HEK293 (cell line): ENCODE measurements around the gene AIFM3.

ENCODE experiments used
- CTCF ChIA-PET: fragments of 350-600 bp; formaldehyde crosslinking; extraction: SDS; loops from one replicate; lab custom pipeline; 2021; ENCODE audit warnings: antibody characterized with exemption; lab: Yijun Ruan, JAX
- POLR2A ChIA-PET: fragments of 300-600 bp; formaldehyde crosslinking; extraction: SDS; loops from one replicate; lab custom pipeline; 2020; ENCODE audit warnings: antibody characterized with exemption, inconsistent platforms; lab: Yijun Ruan, JAX
- H3K27ac ChIP-seq: fragments of 200-500 bp; sonication (Bioruptor generic); 2 replicates; pipeline ENCODE4 v1.5.1; 2014; ENCODE audit warnings: low read depth, low read length, control low read depth, inconsistent platforms; ENCODE audit errors: extremely low read depth
- H3K36me3 ChIP-seq, 2 experiments: fragments of 200-500 bp in 1 of 2; sonication (Bioruptor generic) in 1 of 2; 1 replicate in 1 of 2; 2 replicates in 1 of 2; pipeline ENCODE4 v1.5.1; 2014 to 2017; ENCODE audit warnings: inconsistent platforms in 2 of 2, low read length in 2 of 2; ENCODE audit not compliant: control insufficient read depth in 2 of 2, insufficient read depth in 1 of 2
- H3K4me1 ChIP-seq: fragments of 200-500 bp; sonication (Bioruptor generic); 2 replicates; pipeline ENCODE4 v1.5.1; 2014; ENCODE audit warnings: mild to moderate bottlenecking, low read length, inconsistent platforms; ENCODE audit not compliant: control insufficient read depth, insufficient read depth
- H3K4me3 ChIP-seq: 2 replicates; pipeline ENCODE4 v1.5.1; 2011; ENCODE audit warnings: low read depth, mild to moderate bottlenecking, control low read depth, low read length, moderate library complexity
- H3K9me3 ChIP-seq: fragments of 200-500 bp; sonication (Bioruptor generic); 2 replicates; pipeline ENCODE4 v1.5.1; 2014; ENCODE audit warnings: low read depth, low read length, inconsistent platforms; ENCODE audit not compliant: control insufficient read depth, insufficient read depth
- HOXA7 ChIP-seq: sonication (generic); formaldehyde crosslinking; IDR thresholded peaks from 2 replicates; pipeline ENCODE4 v1.8.1; 2022; ENCODE audit warnings: missing genetic modification reagents, borderline replicate concordance
- SP2 ChIP-seq: fragments of 450-650 bp; formaldehyde crosslinking; IDR thresholded peaks from 2 replicates; pipeline ENCODE4 v1.5.1; 2016; ENCODE audit warnings: missing biosample characterization, missing genetic modification characterization
- ZBTB11 ChIP-seq: fragments of 450-650 bp; formaldehyde crosslinking; conservative IDR thresholded peaks from 2 replicates; pipeline ENCODE4 v1.5.1; 2016; ENCODE audit warnings: low read depth, missing biosample characterization, missing genetic modification characterization
- ZBTB21 ChIP-seq: fragments of 450-650 bp; formaldehyde crosslinking; IDR thresholded peaks from 2 replicates; pipeline ENCODE4 v1.5.1; 2017; ENCODE audit warnings: missing biosample characterization, missing genetic modification characterization
- ZBTB49 ChIP-seq: fragments of 450-650 bp; formaldehyde crosslinking; IDR thresholded peaks from 2 replicates; pipeline ENCODE4 v1.5.1; 2016; ENCODE audit warnings: missing biosample characterization, missing genetic modification characterization, low read depth
- ZFHX2 ChIP-seq: fragments of 450-650 bp; formaldehyde crosslinking; conservative IDR thresholded peaks from 2 replicates; pipeline ENCODE4 v1.5.1; 2016; ENCODE audit warnings: missing biosample characterization, missing genetic modification characterization
- ZNF221 ChIP-seq: fragments of 450-650 bp; formaldehyde crosslinking; IDR thresholded peaks from 2 replicates; pipeline ENCODE4 v1.5.1; 2017; ENCODE audit warnings: missing biosample characterization, missing genetic modification characterization, borderline replicate concordance
- ZNF624 ChIP-seq: fragments of 450-650 bp; formaldehyde crosslinking; IDR thresholded peaks from 2 replicates; pipeline ENCODE4 v1.5.1; 2017; ENCODE audit warnings: missing biosample characterization, missing genetic modification characterization
- ZNF645 ChIP-seq: fragments of 450-650 bp; formaldehyde crosslinking; IDR thresholded peaks from 2 replicates; pipeline ENCODE4; 2016; ENCODE audit warnings: missing biosample characterization, missing genetic modification characterization
- ZNF664 ChIP-seq: fragments of 450-650 bp; formaldehyde crosslinking; IDR thresholded peaks from 2 replicates; pipeline ENCODE4 v1.5.1; 2016; ENCODE audit warnings: missing biosample characterization, missing genetic modification characterization
- ZNF776 ChIP-seq: fragments of 450-650 bp; formaldehyde crosslinking; IDR thresholded peaks from 2 replicates; pipeline ENCODE4 v1.5.0; 2017; ENCODE audit warnings: missing biosample characterization, missing genetic modification characterization, borderline replicate concordance

Gene AIFM3

GRCh38 chr22:20988573-20989322 lies 21.7 kb downstream of the AIFM3 start:
- CTCF ChIA-PET: no interaction called here
- Histone ChIP-seq H3K9me3 (no peaks in the 10 kb centered on the region), H3K4me1 (no peaks in the 10 kb centered on the region), H3K36me3 (peaks cover 4 to 92% of the 10 kb centered on the region in 2 experiments; a peak in 2 of 3 replicates), H3K27ac (no peak overlapping the region), H3K4me3 (no peak overlapping the region)
- POLR2A ChIA-PET: interaction anchor here (1.5 to 2.1 kb wide), 2 partner anchors 11 to 14 kb away, joined by 4 to 20 read pairs; partner anchors contain the start of gene THAP7
- TF ChIP-seq ZFHX2 (tag by site-specific recombination): 0 out of 2 replicates have a peak, but pooled peaks have one; percentile 32
- TF ChIP-seq ZNF776 (tag by site-specific recombination): no peak

DNA sequence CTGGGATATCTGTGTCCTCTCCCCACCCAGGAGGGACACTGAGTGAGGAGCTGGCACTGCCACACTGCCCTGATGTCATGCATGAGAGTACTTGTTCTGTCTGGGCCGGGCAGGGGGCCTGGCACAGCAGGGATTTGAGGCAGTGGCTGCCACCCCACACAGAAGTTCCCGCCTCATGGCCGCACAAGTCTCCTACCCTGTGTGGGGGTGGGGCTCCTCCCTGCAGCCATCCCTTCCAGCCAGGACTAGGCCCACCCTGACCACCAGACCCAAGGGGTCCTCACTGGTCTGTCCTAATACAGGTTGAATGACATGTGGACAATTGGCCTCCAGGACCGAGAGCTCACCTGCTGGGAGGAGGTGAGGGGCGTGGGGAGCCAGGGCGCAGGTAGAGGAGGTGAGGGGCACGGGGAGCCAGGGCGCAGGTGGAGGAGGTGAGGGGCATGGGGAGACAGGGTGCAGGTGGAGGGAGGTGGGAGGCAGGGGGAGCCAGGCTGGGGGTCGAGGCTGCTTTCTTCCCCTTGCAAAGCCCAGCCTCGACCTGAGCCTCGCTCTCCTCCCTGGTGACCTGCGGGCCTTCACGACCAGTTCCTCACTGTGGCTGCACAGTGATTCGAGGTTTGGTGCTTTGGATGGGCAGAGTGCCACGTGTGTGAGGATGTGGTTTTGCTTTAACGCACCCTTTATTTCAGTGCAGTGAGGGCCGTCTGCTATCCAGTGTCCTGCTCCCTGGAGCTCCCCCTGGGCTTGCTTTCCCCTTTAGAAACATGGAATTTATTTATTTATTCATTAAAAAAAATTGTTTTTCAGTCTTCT lies 22.5 kb downstream of the AIFM3 start:
- no peak overlapping the region for H3K4me3 ChIP-seq
- H3K27ac ChIP-seq: no peak overlapping the region
- peaks cover 4 to 93% of the 10 kb centered on the region in 2 experiments; a peak in 2 of 3 replicates for H3K36me3 ChIP-seq
- no peak for TF ChIP-seq SP2
- H3K4me1 ChIP-seq: no peaks in the 10 kb centered on the region
- POLR2A ChIA-PET: interaction anchor here (2.1 to 2.4 kb wide), 2 partner anchors 8 to 10 kb away, joined by 20 to 22 read pairs; partner anchors contain the start of gene LZTR1
- CTCF ChIA-PET: interaction anchor here (1.4 kb wide), 1 partner anchor 104 kb away, joined by 4 read pairs; no protein-coding TSS in a partner anchor
- H3K9me3 ChIP-seq: no peaks in the 10 kb centered on the region

- Histone ChIP-seq H3K4me1 (no peaks in the 10 kb centered on the region), H3K27ac (no peak overlapping the region), H3K4me3 (no peak overlapping the region), H3K36me3 (peaks cover 4 to 96% of the 10 kb centered on the region in 2 experiments; a peak in 2 of 3 replicates), H3K9me3 (no peaks in the 10 kb centered on the region)
- no peak for TF ChIP-seq ZBTB49 (tag by site-specific recombination)
- TF ChIP-seq ZNF221 (tag by site-specific recombination): no peak
- TF ChIP-seq ZNF645 (tag by site-specific recombination): no peak
- TF ChIP-seq ZNF624 (tag by site-specific recombination): no peak
- no peak for TF ChIP-seq ZNF664 (tag by site-specific recombination)
- no peak for TF ChIP-seq HOXA7 (CRISPR knock-in tag)
- TF ChIP-seq ZBTB21 (tag by site-specific recombination): no peak
- TF ChIP-seq ZBTB11 (tag by site-specific recombination): no peak
- ChIA-PET POLR2A (interaction anchor here (1.4 to 2.4 kb wide), 3 partner anchors 8 to 12 kb away, joined by 6 to 22 read pairs (median 20); partner anchors contain the start of genes LZTR1 and THAP7), CTCF (interaction anchor here (0.5 to 1.4 kb wide), 3 partner anchors 8 to 572 kb away, joined by 4 to 7 read pairs (median 7); partner anchors contain the start of gene LZTR1)
Measured at GRCh38 chr22:20990184-20991180, 23.4 kb downstream of the AIFM3 start.
